Nephron (organoid): Measurements from ENCODE around the gene WFS1.

Source experiments
- H3K27ac Mint-ChIP-seq, 3 experiments: 2 replicates each; pipeline ENCODE4 v1.8.0; 2020; ENCODE audit warnings: mixed read lengths in 3 of 3, mild to moderate bottlenecking in 2 of 3, moderate library complexity in 1 of 3
- H3K27me3 Mint-ChIP-seq: 2 replicates; pipeline ENCODE4 v1.8.0; 2021; ENCODE audit warnings: low read depth, mild to moderate bottlenecking, moderate library complexity, mixed read lengths
- H3K36me3 Mint-ChIP-seq: 2 replicates; pipeline ENCODE4 v1.8.0; 2020; ENCODE audit warnings: low read depth, mixed read lengths
- H3K4me1 Mint-ChIP-seq: 2 replicates; pipeline ENCODE4 v1.8.0; 2020; ENCODE audit warnings: mixed read lengths
- H3K4me3 Mint-ChIP-seq, 3 experiments: 2 replicates each; pipeline ENCODE4 v1.8.0; 2020; ENCODE audit warnings: mild to moderate bottlenecking in 3 of 3, mixed read lengths in 3 of 3, moderate library complexity in 2 of 3
- H3K9me3 Mint-ChIP-seq: 2 replicates; pipeline ENCODE4 v1.8.0; 2020; ENCODE audit warnings: mixed read lengths
- TF ChIP-seq, protein P1 (sequence below), 3 experiments: fragments of 200-600 bp; sonication (generic); IDR thresholded peaks; one replicate each; pipeline ENCODE4 v1.5.0; 2021; ENCODE audit warnings: antibody characterized with exemption in 3 of 3; ENCODE audit not compliant: unreplicated experiment in 3 of 3

WFS1 gene

DNA sequence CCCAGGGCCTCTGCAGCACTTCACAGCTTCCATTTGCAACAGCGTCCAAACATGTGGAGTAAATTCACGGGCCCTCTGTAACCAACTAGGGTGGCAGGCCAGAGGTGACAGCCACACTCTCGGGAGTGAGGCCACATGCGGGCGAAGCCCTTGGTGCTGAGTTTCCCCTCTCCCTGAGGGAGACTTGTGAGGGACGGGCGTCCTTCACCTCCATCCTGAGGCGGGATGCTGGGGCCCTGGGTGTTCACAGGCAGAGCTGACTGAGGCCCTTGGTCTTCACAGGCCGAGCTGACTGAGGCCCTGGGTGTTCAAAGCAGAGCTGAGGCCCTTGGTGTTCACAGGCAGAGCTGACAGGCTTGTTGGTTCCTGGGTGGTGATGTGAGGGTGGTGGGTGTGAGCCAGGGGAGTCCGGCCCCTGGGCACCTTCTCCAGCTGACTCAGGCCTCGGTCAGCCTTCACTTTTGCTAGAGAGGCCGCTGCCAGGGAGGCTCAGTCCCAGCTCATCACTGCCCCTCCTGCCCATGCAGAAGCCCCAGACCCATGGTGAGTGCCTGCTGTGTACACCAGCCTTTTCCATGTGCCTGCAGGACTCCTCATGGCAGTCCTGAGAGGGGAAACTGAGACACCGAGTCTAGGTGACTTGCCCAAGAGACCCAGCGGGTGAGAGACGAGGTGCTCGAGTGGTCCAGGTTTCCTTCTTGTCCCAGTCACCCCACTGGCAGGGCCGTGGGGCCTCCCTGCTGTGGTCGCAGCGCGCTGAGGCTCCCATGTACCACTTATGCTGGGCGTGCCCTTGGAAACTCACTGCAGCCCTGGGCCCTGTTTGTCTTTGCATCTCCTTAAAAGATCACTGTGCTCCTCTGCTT, 8.5 kb downstream of the WFS1 start:
- no peaks in the 10 kb centered on the region for H3K9me3 Mint-ChIP-seq
- H3K27me3 Mint-ChIP-seq: no peaks in the 10 kb centered on the region
- H3K4me3 Mint-ChIP-seq: peak overlapping the region in 1 of 3 experiments; percentile 34
- TF ChIP-seq, protein P1, sequence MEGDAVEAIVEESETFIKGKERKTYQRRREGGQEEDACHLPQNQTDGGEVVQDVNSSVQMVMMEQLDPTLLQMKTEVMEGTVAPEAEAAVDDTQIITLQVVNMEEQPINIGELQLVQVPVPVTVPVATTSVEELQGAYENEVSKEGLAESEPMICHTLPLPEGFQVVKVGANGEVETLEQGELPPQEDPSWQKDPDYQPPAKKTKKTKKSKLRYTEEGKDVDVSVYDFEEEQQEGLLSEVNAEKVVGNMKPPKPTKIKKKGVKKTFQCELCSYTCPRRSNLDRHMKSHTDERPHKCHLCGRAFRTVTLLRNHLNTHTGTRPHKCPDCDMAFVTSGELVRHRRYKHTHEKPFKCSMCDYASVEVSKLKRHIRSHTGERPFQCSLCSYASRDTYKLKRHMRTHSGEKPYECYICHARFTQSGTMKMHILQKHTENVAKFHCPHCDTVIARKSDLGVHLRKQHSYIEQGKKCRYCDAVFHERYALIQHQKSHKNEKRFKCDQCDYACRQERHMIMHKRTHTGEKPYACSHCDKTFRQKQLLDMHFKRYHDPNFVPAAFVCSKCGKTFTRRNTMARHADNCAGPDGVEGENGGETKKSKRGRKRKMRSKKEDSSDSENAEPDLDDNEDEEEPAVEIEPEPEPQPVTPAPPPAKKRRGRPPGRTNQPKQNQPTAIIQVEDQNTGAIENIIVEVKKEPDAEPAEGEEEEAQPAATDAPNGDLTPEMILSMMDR (IDR thresholded peaks at IDR 0.05; ENCODE audit: unreplicated experiment in 3 of 3): no peak
- peak overlapping the region in 2 of 3 experiments; percentile 93 to 94 for H3K27ac Mint-ChIP-seq
- peaks cover 4% of the 10 kb centered on the region for H3K36me3 Mint-ChIP-seq
- H3K4me1 Mint-ChIP-seq: peaks cover 61% of the 10 kb centered on the region

DNA sequence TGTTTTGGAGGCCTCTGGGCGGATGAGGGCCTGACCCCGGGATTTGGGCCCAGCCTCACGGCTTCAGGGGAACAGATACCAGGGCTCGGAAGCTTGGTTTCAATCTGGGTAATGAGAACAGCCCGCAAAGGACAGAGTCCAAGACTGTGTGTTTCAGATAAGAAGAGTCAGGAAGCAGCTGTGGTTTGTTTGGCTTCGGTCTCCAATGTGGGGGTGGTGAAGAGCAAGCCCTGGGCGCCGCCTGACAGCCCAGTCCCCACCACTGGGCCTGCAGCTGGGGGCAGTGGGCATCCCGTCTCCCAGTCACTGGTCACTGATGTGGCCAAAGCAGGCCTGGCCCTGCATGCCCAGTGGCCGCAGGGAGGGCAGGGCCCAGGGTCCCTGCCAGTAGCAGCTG, 9.1 kb downstream of the WFS1 start:
- H3K27me3 Mint-ChIP-seq: no peaks in the 10 kb centered on the region
- H3K27ac Mint-ChIP-seq: peak overlapping the region in 2 of 3 experiments; percentile 93 to 94
- no peaks in the 10 kb centered on the region for H3K9me3 Mint-ChIP-seq
- H3K36me3 Mint-ChIP-seq: peaks cover 4% of the 10 kb centered on the region
- peaks cover 55% of the 10 kb centered on the region for H3K4me1 Mint-ChIP-seq
- TF ChIP-seq, protein P1 (IDR thresholded peaks at IDR 0.05; ENCODE audit: unreplicated experiment in 3 of 3): no peak
- peak overlapping the region in 1 of 3 experiments; percentile 34 for H3K4me3 Mint-ChIP-seq

DNA sequence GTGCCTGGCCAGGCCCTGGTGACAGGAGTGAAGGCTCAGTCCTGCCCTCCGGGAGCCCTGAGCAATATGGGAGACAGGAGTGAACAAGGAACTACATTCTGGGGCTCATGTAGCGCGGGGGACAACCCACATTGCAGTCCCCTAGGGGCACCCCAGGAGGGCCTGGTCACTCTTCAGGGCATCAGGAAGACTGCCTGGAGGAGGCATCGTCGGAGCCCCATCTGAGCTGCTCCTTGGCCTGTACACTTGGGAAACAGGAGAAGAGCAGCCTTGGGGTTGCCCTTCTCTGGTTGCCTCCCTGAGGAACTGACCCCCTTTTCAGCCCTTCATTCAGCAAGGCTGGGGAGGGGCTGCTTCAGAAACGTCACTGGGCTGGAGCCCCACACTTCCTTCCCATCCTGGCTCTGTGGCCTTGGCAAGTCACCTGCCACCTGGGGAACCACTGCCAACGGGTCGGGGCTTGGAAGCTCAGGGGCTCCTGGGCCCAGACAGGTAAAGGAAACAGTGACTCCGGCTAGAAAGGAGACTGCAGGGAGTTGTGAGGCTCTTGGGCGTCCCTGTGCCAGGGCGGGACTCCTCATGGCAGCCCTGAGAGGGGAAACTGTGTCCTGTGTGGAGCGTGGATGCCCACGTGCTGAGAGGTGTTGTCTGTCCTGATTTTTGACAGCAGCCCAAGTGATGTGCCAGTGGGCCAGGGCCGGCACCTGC, 10.1 kb downstream of the WFS1 start:
- no peak overlapping the region for H3K4me3 Mint-ChIP-seq

DNA sequence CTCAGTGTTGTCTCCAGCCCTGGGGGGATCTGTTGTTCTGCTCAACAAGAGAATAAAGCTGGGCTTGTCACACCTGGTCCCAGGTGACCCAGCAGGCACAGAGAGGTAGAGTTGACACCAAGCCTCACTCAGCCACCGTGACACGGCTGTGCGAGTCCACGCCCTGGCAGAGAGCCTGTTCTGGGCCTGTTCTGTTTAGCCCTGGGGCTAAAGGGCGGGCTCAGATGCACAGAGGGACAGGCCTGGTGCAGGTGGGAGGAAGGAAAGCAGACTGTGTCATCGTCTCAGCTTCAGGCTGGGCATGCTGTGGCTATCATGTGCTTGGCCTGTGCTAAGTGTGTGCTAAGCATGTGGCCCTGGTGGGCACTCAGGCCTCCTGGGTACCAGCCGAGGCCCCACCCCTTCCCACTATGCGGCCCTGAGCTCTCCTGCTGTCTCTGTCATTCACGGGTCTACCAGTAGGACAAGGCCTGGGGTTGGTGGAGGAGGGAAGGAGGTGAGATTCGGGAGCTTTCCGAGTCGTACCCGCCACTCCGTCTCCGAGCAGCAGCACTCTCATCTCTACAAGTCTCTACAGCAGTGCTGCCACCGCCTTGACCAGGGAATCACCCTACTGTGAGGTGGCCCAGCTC, 10.8 kb downstream of the WFS1 start:
- Mint-ChIP-seq H3K9me3 (no peaks in the 10 kb centered on the region), H3K27ac (peak overlapping the region in 1 of 3 experiments; percentile 16), H3K36me3 (peaks cover 7% of the 10 kb centered on the region), H3K27me3 (no peaks in the 10 kb centered on the region), H3K4me3 (no peak overlapping the region), H3K4me1 (peaks cover 45% of the 10 kb centered on the region)
- TF ChIP-seq, protein P1 (IDR thresholded peaks at IDR 0.05; ENCODE audit: unreplicated experiment in 3 of 3): no peak

More for the DNA sequence above, 10.1 kb downstream of the WFS1 start:
- peaks cover 48% of the 10 kb centered on the region for H3K4me1 Mint-ChIP-seq
- H3K36me3 Mint-ChIP-seq: peaks cover 4% of the 10 kb centered on the region
- H3K27ac Mint-ChIP-seq: peak overlapping the region in 1 of 3 experiments; percentile 22
- no peaks in the 10 kb centered on the region for H3K9me3 Mint-ChIP-seq
- H3K27me3 Mint-ChIP-seq: no peaks in the 10 kb centered on the region
- TF ChIP-seq, protein P1 (IDR thresholded peaks at IDR 0.05; ENCODE audit: unreplicated experiment in 3 of 3): no peak

DNA sequence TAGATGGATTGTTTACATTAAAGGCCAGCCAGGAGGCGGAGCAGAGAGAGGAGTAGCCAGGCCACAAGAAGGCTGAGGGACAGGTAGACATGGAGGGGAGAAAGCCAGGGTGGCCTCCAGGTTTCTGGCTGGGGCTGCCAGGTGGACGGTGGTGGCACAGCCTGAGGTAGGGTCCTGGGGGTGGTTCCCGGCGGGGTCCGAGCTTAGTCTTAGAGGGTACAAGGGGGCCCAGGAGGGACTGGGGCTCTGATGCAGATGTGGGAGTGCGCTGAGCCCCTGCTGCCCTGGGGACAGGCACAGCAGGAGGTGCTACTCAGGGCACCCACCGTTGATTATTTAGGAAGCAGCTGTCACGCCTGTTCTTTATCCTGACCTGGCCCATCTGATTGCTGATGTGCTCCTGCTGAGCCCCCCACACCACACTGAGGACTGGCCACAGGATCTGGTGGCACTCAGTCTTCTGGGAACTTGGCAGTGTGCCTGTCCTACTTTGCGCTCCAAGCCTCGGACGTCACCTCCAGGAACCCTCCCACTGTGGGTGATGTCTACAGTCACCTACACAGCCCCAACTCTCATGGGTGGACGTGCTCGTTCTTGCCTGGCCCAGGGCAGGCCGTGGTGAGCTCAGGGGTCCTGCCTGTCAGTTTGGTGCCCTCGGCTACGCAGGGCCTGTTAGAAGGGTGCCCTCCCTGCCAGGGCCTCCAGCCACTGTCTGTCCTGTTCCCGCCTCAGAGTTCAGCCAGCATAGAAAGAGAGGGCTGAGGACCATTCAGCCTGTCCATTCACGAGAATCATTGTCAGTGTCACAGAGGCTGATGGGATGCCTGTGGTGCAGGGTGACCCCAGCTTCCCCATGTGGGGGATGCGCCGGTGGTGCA, 12.0 kb downstream of the WFS1 start:
- no peaks in the 10 kb centered on the region for H3K27me3 Mint-ChIP-seq
- peaks cover 38% of the 10 kb centered on the region for H3K4me1 Mint-ChIP-seq
- peaks cover 10% of the 10 kb centered on the region for H3K36me3 Mint-ChIP-seq
- H3K9me3 Mint-ChIP-seq: no peaks in the 10 kb centered on the region
- TF ChIP-seq, protein P1 (IDR thresholded peaks at IDR 0.05; ENCODE audit: unreplicated experiment in 3 of 3): no peak
- H3K4me3 Mint-ChIP-seq: no peak overlapping the region
- peak overlapping the region in 2 of 3 experiments; percentile 85 to 90 for H3K27ac Mint-ChIP-seq
